Activated CD4-positive, alpha-beta memory T cell treated with anti-CD3 and anti-CD28 coated beads for 36 hours (primary cell): ENCODE measurements around the gene CRTC3. TPM values are rescaled to one million over a fixed set of nuclear protein-coding genes. Genes with fewer than 3 reads are reported as not detected.
"Not testable (repeated sequence)": the region's sequence is repeated elsewhere in the genome, so short reads cannot be mapped to it uniquely, and the experiment has no call there.

Source experiments
- CTCF ChIA-PET: fragments of 350-600 bp; sonication (Branson Sonifier 250); formaldehyde crosslinking; loops from one replicate; lab custom pipeline; 2021; ENCODE audit warnings: antibody characterized with exemption, inconsistent platforms; lab: Charles Lee
- POLR2A ChIA-PET: fragments of 350-600 bp; sonication (Branson Sonifier 250); formaldehyde crosslinking; loops from one replicate; lab custom pipeline; 2021; ENCODE audit warnings: antibody characterized with exemption; lab: Charles Lee
- DNase-seq: peaks from one replicate; pipeline ENCODE4 v3.0.0-alpha.2; 2020
- H3K27ac Mint-ChIP-seq: one replicate; pipeline ENCODE4 v1.8.0; 2021; ENCODE audit warnings: mixed read lengths
- H3K27me3 Mint-ChIP-seq: one replicate; pipeline ENCODE4 v1.8.0; 2021; ENCODE audit warnings: mixed read lengths
- H3K36me3 Mint-ChIP-seq: one replicate; pipeline ENCODE4 v1.8.0; 2021; ENCODE audit warnings: mixed read lengths
- H3K4me1 Mint-ChIP-seq: one replicate; pipeline ENCODE4 v1.8.0; 2021; ENCODE audit warnings: low read depth, mixed read lengths
- H3K4me3 Mint-ChIP-seq: one replicate; pipeline ENCODE4 v1.8.0; 2021; ENCODE audit warnings: mild to moderate bottlenecking, mixed read lengths
- H3K9me3 Mint-ChIP-seq: one replicate; pipeline ENCODE4 v1.8.0; 2021; ENCODE audit warnings: mixed read lengths
- intact Hi-C: fragments of 100-400 bp; cut with micrococcal nuclease; formaldehyde crosslinking; loops from one replicate; pipeline ENCODE4 v1.15.1; 2023
- total RNA-seq, 2 experiments: library from RNA; stranded (reverse); gene quantifications; one replicate each; pipeline ENCODE4 v1.2.3, GENCODE V29; 2021

Gene CRTC3
- total RNA-seq, 2 experiments from 2014 or later = 34.7 to 37.8 TPM

GRCh38 chr15:90496791-90497190, 32.9 kb upstream of the CRTC3 start:
- Mint-ChIP-seq H3K9me3 (no peaks in the 10 kb centered on the region), H3K4me3 (no peak overlapping the region)

GRCh38 chr15:90497376-90497775, 32.3 kb upstream of the CRTC3 start:
- Mint-ChIP-seq H3K36me3 (peaks cover 46% of the 10 kb centered on the region), H3K9me3 (no peaks in the 10 kb centered on the region), H3K27me3 (no peaks in the 10 kb centered on the region), H3K4me1 (peaks cover 3% of the 10 kb centered on the region), H3K4me3 (no peak overlapping the region), H3K27ac (no peak overlapping the region)
- DNase-seq = no peak
- ChIA-PET POLR2A (no interaction called here), CTCF (interaction anchor here (1.0 to 2.0 kb wide), 2 partner anchors 15 to 196 kb away, joined by 5 to 8 read pairs; no protein-coding TSS in a partner anchor)
- intact Hi-C loops = loop anchor here (10.0 kb wide), 1 partner anchor 53 kb away; no protein-coding TSS in a partner anchor

More at GRCh38 chr15:90496791-90497190, 32.9 kb upstream of the CRTC3 start:
- ChIA-PET CTCF (interaction anchor here (1.0 to 2.0 kb wide), 2 partner anchors 14 to 196 kb away, joined by 5 to 8 read pairs; no protein-coding TSS in a partner anchor), POLR2A (no interaction called here)
- peaks cover 45% of the 10 kb centered on the region for H3K36me3 Mint-ChIP-seq
- H3K27me3 Mint-ChIP-seq = no peaks in the 10 kb centered on the region
- DNase-seq = no peak
- intact Hi-C loops = loop anchor here (10.0 kb wide), 1 partner anchor 52 kb away; no protein-coding TSS in a partner anchor
- no peak overlapping the region for H3K27ac Mint-ChIP-seq
- H3K4me1 Mint-ChIP-seq = peaks cover 3% of the 10 kb centered on the region

- H3K27ac Mint-ChIP-seq = no peak overlapping the region
Observed at GRCh38 chr15:90497912-90498311, 31.8 kb upstream of the CRTC3 start.

GRCh38 chr15:90500171-90500570, 29.6 kb upstream of the CRTC3 start:
- CTCF ChIA-PET = interaction anchor here (1.5 to 3.1 kb wide), 3 partner anchors 18 to 386 kb away, joined by 7 to 15 read pairs (median 8); no protein-coding TSS in a partner anchor
- Mint-ChIP-seq H3K27ac (no peak overlapping the region), H3K36me3 (peaks cover 30% of the 10 kb centered on the region), H3K9me3 (no peaks in the 10 kb centered on the region), H3K27me3 (no peaks in the 10 kb centered on the region), H3K4me3 (no peak overlapping the region), H3K4me1 (no peaks in the 10 kb centered on the region)
- intact Hi-C loops = no loop called here
- no peak for DNase-seq
- POLR2A ChIA-PET = interaction anchor here (1.3 kb wide), 1 partner anchor 30 kb away, joined by 3 read pairs; no protein-coding TSS in a partner anchor

More at GRCh38 chr15:90497912-90498311, 31.8 kb upstream of the CRTC3 start:
- Mint-ChIP-seq H3K4me3 (no peak overlapping the region), H3K27me3 (no peaks in the 10 kb centered on the region), H3K36me3 (peaks cover 41% of the 10 kb centered on the region), H3K4me1 (no peaks in the 10 kb centered on the region), H3K9me3 (no peaks in the 10 kb centered on the region)
- no peak for DNase-seq
- POLR2A ChIA-PET = no interaction called here
- CTCF ChIA-PET = interaction anchor here (1.0 to 2.0 kb wide), 2 partner anchors 15 to 197 kb away, joined by 5 to 8 read pairs; no protein-coding TSS in a partner anchor
- intact Hi-C loops = loop anchor here (10.0 kb wide), 1 partner anchor 53 kb away; no protein-coding TSS in a partner anchor

- no peak for DNase-seq
- CTCF ChIA-PET = interaction anchor here (3.1 kb wide), 1 partner anchor 182 kb away, joined by 15 read pairs; no protein-coding TSS in a partner anchor
- Mint-ChIP-seq H3K4me1 (no peaks in the 10 kb centered on the region), H3K27ac (no peak overlapping the region), H3K36me3 (peaks cover 25% of the 10 kb centered on the region), H3K27me3 (no peaks in the 10 kb centered on the region), H3K4me3 (no peak overlapping the region), H3K9me3 (no peaks in the 10 kb centered on the region)
- intact Hi-C loops = no loop called here
- POLR2A ChIA-PET = no interaction called here
Observed at GRCh38 chr15:90501898-90502297, 27.8 kb upstream of the CRTC3 start.

- not testable (repeated sequence) for H3K27ac Mint-ChIP-seq
Observed at GRCh38 chr15:90510781-90511180, 18.9 kb upstream of the CRTC3 start.

GRCh38 chr15:90511211-90511618, 18.5 kb upstream of the CRTC3 start:
- H3K27me3 Mint-ChIP-seq, H3K27ac Mint-ChIP-seq, CTCF ChIA-PET, H3K4me1 Mint-ChIP-seq, intact Hi-C loops, H3K36me3 Mint-ChIP-seq, H3K9me3 Mint-ChIP-seq: not testable (repeated sequence)
- peak overlapping the region; percentile 40 for H3K4me3 Mint-ChIP-seq
- POLR2A ChIA-PET = interaction anchor here (1.0 kb wide), 1 partner anchor 19 kb away, joined by 3 read pairs; no protein-coding TSS in a partner anchor
- peak; percentile 22 for DNase-seq

More at GRCh38 chr15:90510781-90511180, 18.9 kb upstream of the CRTC3 start:
- H3K36me3 Mint-ChIP-seq, H3K27me3 Mint-ChIP-seq, H3K4me1 Mint-ChIP-seq, intact Hi-C loops, H3K9me3 Mint-ChIP-seq, H3K4me3 Mint-ChIP-seq, DNase-seq: not testable (repeated sequence)
- POLR2A ChIA-PET = interaction anchor here (1.0 kb wide), 1 partner anchor 20 kb away, joined by 3 read pairs; no protein-coding TSS in a partner anchor
- CTCF ChIA-PET = interaction anchor here (2.3 kb wide), 1 partner anchor 191 kb away, joined by 8 read pairs; no protein-coding TSS in a partner anchor

GRCh38 chr15:90512276-90512675, 17.4 kb upstream of the CRTC3 start:
- intact Hi-C loops = no loop called here
- POLR2A ChIA-PET = no interaction called here
- CTCF ChIA-PET = interaction anchor here (0.6 to 1.3 kb wide), 3 partner anchors 45 to 192 kb away, joined by 3 to 4 read pairs (median 3); no protein-coding TSS in a partner anchor
- no peaks in the 10 kb centered on the region for H3K36me3 Mint-ChIP-seq
- peaks cover 7% of the 10 kb centered on the region for H3K4me1 Mint-ChIP-seq
- H3K27me3 Mint-ChIP-seq = no peaks in the 10 kb centered on the region
- no peak overlapping the region for H3K4me3 Mint-ChIP-seq
- no peak for DNase-seq
- H3K27ac Mint-ChIP-seq = no peak overlapping the region
- no peaks in the 10 kb centered on the region for H3K9me3 Mint-ChIP-seq

- no peaks in the 10 kb centered on the region for H3K36me3 Mint-ChIP-seq
- intact Hi-C loops = no loop called here
- no peak for DNase-seq
- no peak overlapping the region for H3K27ac Mint-ChIP-seq
- no peaks in the 10 kb centered on the region for H3K27me3 Mint-ChIP-seq
- POLR2A ChIA-PET = no interaction called here
- no peak overlapping the region for H3K4me3 Mint-ChIP-seq
- peaks cover 7% of the 10 kb centered on the region for H3K4me1 Mint-ChIP-seq
- CTCF ChIA-PET = interaction anchor here (1.3 kb wide), 1 partner anchor 193 kb away, joined by 4 read pairs; no protein-coding TSS in a partner anchor
- no peaks in the 10 kb centered on the region for H3K9me3 Mint-ChIP-seq
Observed at GRCh38 chr15:90512981-90513380, 16.7 kb upstream of the CRTC3 start.

GRCh38 chr15:90513448-90513847, 16.3 kb upstream of the CRTC3 start:
- Mint-ChIP-seq H3K36me3 (no peaks in the 10 kb centered on the region), H3K27ac (no peak overlapping the region), H3K4me1 (peaks cover 7% of the 10 kb centered on the region), H3K4me3 (no peak overlapping the region), H3K27me3 (no peaks in the 10 kb centered on the region), H3K9me3 (no peaks in the 10 kb centered on the region)
- no peak for DNase-seq
- ChIA-PET CTCF (no interaction called here), POLR2A (no interaction called here)
- intact Hi-C loops = no loop called here

GRCh38 chr15:90513893-90514292, 15.8 kb upstream of the CRTC3 start:
- POLR2A ChIA-PET, DNase-seq, CTCF ChIA-PET, H3K9me3 Mint-ChIP-seq, H3K36me3 Mint-ChIP-seq, intact Hi-C loops, H3K4me3 Mint-ChIP-seq, H3K27ac Mint-ChIP-seq, H3K27me3 Mint-ChIP-seq, H3K4me1 Mint-ChIP-seq: not testable (repeated sequence)

GRCh38 chr15:90519688-90520087, 10.0 kb upstream of the CRTC3 start:
- Mint-ChIP-seq H3K9me3 (no peaks in the 10 kb centered on the region), H3K4me1 (no peaks in the 10 kb centered on the region), H3K36me3 (no peaks in the 10 kb centered on the region), H3K27me3 (no peaks in the 10 kb centered on the region), H3K4me3 (no peak overlapping the region), H3K27ac (no peak overlapping the region)
- intact Hi-C loops = no loop called here
- DNase-seq = no peak
- POLR2A ChIA-PET = no interaction called here
- CTCF ChIA-PET = no interaction called here
